ENCODE data around the gene DLGAP1. TPM values are rescaled to one million over a fixed set of nuclear protein-coding genes. Genes with fewer than 3 reads are reported as not detected.
A peak's percentile ranks its signal among the peaks of the same experiment; 100 is the strongest.

The DLGAP1 gene
- polyA plus RNA-seq, 1 of the 3 experiments (the other 2 are of a cell fraction) = not detected

DNA sequence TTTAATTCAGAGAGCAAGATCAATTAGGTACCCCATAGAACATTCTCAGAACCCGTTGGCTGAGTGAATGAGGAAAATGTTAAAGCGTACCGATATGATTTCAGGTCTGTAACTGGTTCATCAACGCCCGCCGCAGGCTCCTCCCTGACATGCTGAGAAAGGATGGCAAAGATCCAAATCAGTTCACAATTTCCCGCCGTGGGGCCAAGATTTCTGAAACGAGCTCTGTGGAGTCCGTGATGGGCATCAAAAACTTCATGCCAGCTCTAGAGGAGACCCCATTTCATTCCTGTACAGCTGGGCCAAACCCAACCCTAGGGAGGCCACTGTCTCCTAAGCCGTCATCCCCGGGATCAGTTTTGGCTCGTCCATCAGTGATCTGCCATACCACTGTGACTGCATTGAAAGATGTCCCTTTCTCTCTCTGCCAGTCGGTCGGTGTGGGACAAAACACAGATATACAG, 997.8 kb downstream of the DLGAP1 start:
- H4K20me1 ChIP-seq (ENCODE audit: insufficient read depth) = peaks cover 26% of the 10 kb centered on the region
- peaks cover 54 to 61% of the 10 kb centered on the region in 2 experiments for H3K36me3 ChIP-seq (replicated peaks in 1 of 2; ENCODE audit: control insufficient read depth in 1 of 2, insufficient read depth in 2 of 2, low read length in 1 of 2)
- no peaks in the 10 kb centered on the region for H3K9me2 ChIP-seq
- 77% methylated on average over 13 of the region's 15 CpGs for WGBS (ENCODE audit: low lambda C conversion rate)
- H3K27me3 ChIP-seq (ENCODE audit: insufficient read depth) = no peaks in the 10 kb centered on the region
- TF ChIP-seq, protein P1, sequence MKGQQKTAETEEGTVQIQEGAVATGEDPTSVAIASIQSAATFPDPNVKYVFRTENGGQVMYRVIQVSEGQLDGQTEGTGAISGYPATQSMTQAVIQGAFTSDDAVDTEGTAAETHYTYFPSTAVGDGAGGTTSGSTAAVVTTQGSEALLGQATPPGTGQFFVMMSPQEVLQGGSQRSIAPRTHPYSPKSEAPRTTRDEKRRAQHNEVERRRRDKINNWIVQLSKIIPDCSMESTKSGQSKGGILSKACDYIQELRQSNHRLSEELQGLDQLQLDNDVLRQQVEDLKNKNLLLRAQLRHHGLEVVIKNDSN (IDR thresholded peaks at IDR 0.05; ENCODE audit: borderline replicate concordance, low read depth) = no peak
- TF ChIP-seq JUND (IDR thresholded peaks at IDR 0.05) = no peak
- no peak for TF ChIP-seq YY1 (IDR thresholded peaks at IDR 0.05; ENCODE audit: low read depth)
- TF ChIP-seq TEAD4 (IDR thresholded peaks at IDR 0.05; ENCODE audit: borderline replicate concordance, insufficient read depth) = no peak
- no peak overlapping the region for H2AFZ ChIP-seq (ENCODE audit: low read depth)
- H3K79me2 ChIP-seq (ENCODE audit: insufficient read depth) = peaks cover 90% of the 10 kb centered on the region
- no peak overlapping the region for H3K4me2 ChIP-seq
- H3K4me3 ChIP-seq (ENCODE audit: low read depth in 2 of 2, low read length in 1 of 2) = no peak overlapping the region
- 0 out of 2 replicates have a peak, but pooled peaks cover 12% of the 10 kb centered on the region for H3K9me3 ChIP-seq
- peaks cover 27 to 38% of the 10 kb centered on the region in 2 experiments; a peak in 3 of 4 replicates for H3K4me1 ChIP-seq (ENCODE audit: control insufficient read depth in 1 of 2, insufficient read depth in 2 of 2, low read depth in 1 of 2, low read length in 1 of 2)
- POLR2A ChIA-PET = no interaction called here
- peaks cover 45% of the 10 kb centered on the region for H3F3A ChIP-seq (replicated peaks; ENCODE audit: insufficient read depth)
- H3K27ac ChIP-seq (ENCODE audit: low read depth in 2 of 2, low read length in 1 of 2) = no peak overlapping the region
- no peak for DNase-seq
- H3K9ac ChIP-seq = no peak overlapping the region
- CTCF ChIA-PET = interaction anchor here (1.2 to 2.7 kb wide), 4 partner anchors 25 to 209 kb away, joined by 5 to 12 read pairs (median 6); no protein-coding TSS in a partner anchor

GRCh38 chr18:3456686-3457069, 998.4 kb downstream of the DLGAP1 start:
- POLR2A ChIA-PET = no interaction called here
- CTCF ChIA-PET = interaction anchor here (1.8 to 6.2 kb wide), 3 partner anchors 129 to 160 kb away, joined by 6 to 66 read pairs (median 12); no protein-coding TSS in a partner anchor
- peak overlapping the region; percentile 22; the same call in 1 of the 2 replicates for H3K4me2 ChIP-seq

More at GRCh38 chr18:3456686-3457069, 998.4 kb downstream of the DLGAP1 start:
- Histone ChIP-seq H3K79me2 (ENCODE audit: insufficient read depth) (peaks cover 93% of the 10 kb centered on the region), H3K27ac (ENCODE audit: low read depth in 2 of 2, low read length in 1 of 2) (peak overlapping the region in 1 of 2 experiments; percentile 99; a peak in 1 of 4 replicates), H3K27me3 (ENCODE audit: insufficient read depth) (no peaks in the 10 kb centered on the region), H4K20me1 (ENCODE audit: insufficient read depth) (peaks cover 26% of the 10 kb centered on the region), H3K9me2 (no peaks in the 10 kb centered on the region), H3K4me1 (ENCODE audit: control insufficient read depth in 1 of 2, insufficient read depth in 2 of 2, low read depth in 1 of 2, low read length in 1 of 2) (peaks cover 27 to 38% of the 10 kb centered on the region in 2 experiments; a peak in 3 of 4 replicates), H3K4me3 (ENCODE audit: low read depth in 2 of 2, low read length in 1 of 2) (no peak overlapping the region), H3K36me3 (replicated peaks in 1 of 2; ENCODE audit: control insufficient read depth in 1 of 2, insufficient read depth in 2 of 2, low read length in 1 of 2) (peaks cover 51 to 55% of the 10 kb centered on the region in 2 experiments), H3K9me3 (0 out of 2 replicates have a peak, but pooled peaks cover 12% of the 10 kb centered on the region), H3F3A (replicated peaks; ENCODE audit: insufficient read depth) (peaks cover 40% of the 10 kb centered on the region), H3K9ac (no peak overlapping the region), H2AFZ (ENCODE audit: low read depth) (no peak overlapping the region)
- DNase-seq = no peak
- no peak for TF ChIP-seq MAX (IDR thresholded peaks at IDR 0.05; ENCODE audit: low read depth)
- no peak for TF ChIP-seq MXI1 (IDR thresholded peaks at IDR 0.05; ENCODE audit: low read depth, low read length)
- TF ChIP-seq RXRA (IDR thresholded peaks at IDR 0.05; ENCODE audit: borderline replicate concordance, low read depth) = no peak
- no peak for TF ChIP-seq FOXM1 (IDR thresholded peaks at IDR 0.05; ENCODE audit: low read depth)
- TF ChIP-seq MEF2A (IDR thresholded peaks at IDR 0.05; ENCODE audit: borderline replicate concordance, low read depth) = no peak
- no peak for TF ChIP-seq TCF12 (IDR thresholded peaks at IDR 0.05)
- no peak for TF ChIP-seq NRF1 (IDR thresholded peaks at IDR 0.05; ENCODE audit: low read depth, low read length)
- TF ChIP-seq RAD21 (IDR thresholded peaks at IDR 0.05; ENCODE audit: low read length) = no peak
- TF ChIP-seq GATA2 (CRISPR knock-in tag; IDR thresholded peaks at IDR 0.05) = no peak
- no peak for TF ChIP-seq SMC3 (IDR thresholded peaks at IDR 0.05; ENCODE audit: low read depth, low read length)
- TF ChIP-seq, protein P2, sequence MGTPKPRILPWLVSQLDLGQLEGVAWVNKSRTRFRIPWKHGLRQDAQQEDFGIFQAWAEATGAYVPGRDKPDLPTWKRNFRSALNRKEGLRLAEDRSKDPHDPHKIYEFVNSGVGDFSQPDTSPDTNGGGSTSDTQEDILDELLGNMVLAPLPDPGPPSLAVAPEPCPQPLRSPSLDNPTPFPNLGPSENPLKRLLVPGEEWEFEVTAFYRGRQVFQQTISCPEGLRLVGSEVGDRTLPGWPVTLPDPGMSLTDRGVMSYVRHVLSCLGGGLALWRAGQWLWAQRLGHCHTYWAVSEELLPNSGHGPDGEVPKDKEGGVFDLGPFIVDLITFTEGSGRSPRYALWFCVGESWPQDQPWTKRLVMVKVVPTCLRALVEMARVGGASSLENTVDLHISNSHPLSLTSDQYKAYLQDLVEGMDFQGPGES (IDR thresholded peaks at IDR 0.05; ENCODE audit: low read depth, low read length) = no peak
- TF ChIP-seq JUND (IDR thresholded peaks at IDR 0.05) = no peak
- TF ChIP-seq RCOR1 (IDR thresholded peaks at IDR 0.05; ENCODE audit: low read length) = no peak
- no peak for TF ChIP-seq SIN3A (IDR thresholded peaks at IDR 0.05; ENCODE audit: borderline replicate concordance, low read depth, low read length)
- TF ChIP-seq EP300 (IDR thresholded peaks at IDR 0.05; ENCODE audit: borderline replicate concordance in 1 of 2, low read depth in 1 of 2, low read length in 1 of 2) = no peak
- no peak for TF ChIP-seq POLR2AphosphoS5 (IDR thresholded peaks at IDR 0.05; ENCODE audit: low read depth, low read length)
- WGBS (ENCODE audit: low lambda C conversion rate) = 74% methylated on average over 1 of the region's 1 CpG
